ENCODE results near the gene ABLIM1.
A peak's percentile ranks its signal among the peaks of the same experiment; 100 is the strongest.

The ABLIM1 gene

GRCh38 chr10:114575417-114576131 is 82.5 kb downstream of the ABLIM1 start:
- no peak for DNase-seq

- DNase-seq: no peak
Observed at GRCh38 chr10:114573330-114574045, 84.6 kb downstream of the ABLIM1 start.

DNA sequence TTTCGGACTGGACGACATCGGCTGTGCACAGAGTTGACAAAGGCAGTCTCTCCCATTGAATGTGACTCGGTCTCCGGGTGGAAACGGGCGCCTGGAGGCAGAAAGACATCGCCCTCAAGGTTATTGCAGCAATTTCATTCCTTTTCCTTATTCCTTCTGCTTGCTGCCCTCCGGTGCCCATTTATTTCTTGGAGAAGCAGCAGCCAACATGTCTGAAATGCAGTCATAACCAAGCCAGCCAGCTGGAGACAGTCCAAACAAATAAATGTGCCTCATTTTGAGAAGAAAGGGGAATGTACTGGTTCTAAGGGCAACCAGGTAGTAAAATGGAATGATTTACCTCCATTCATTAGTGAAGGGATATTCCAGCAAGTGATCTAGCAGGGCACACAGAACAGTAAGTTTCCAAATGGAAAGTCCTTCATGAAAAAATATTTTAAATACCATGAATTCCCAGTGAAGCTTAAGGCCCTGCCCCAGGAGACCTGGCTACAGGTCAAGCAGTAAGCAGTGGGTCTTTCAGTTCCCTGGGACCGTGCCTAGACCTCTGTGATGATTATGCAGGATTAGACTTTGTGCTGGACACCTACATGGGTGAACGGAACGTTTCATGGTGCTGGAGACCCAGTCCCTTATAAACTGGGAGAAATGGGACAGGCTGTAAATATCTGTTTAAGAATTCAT is 86.6 kb downstream of the ABLIM1 start:
- no peak for DNase-seq

- DNase-seq: no peak
Observed at GRCh38 chr10:114566064-114566463, 92.0 kb downstream of the ABLIM1 start.

- DNase-seq: peak; percentile 87
Observed at GRCh38 chr10:114565066-114565465, 93.0 kb downstream of the ABLIM1 start.

DNA sequence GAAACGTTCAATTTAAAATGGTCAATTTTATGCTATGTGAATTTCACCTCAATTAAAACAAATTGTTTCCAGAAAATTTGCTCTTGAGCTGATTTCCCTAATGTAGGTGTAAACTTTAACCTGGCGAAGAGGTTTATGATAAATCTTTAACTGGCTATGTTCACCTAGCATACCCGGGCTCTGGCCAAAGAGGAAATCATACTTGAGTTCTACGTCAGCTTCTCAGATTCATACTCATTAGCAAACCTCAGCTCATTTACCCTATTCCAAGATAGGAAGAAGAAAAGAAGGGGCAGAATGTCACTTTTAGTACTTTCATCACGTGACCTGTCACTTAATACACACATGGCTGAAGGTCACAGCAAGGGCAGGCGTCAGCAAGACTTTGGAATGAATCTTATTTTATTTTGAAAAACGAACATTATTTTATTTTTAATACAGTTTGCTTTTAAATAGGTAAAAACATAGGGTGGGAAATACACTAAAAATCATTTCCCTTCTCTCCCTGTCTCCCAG is 97.0 kb downstream of the ABLIM1 start:
- DNase-seq: no peak

DNA sequence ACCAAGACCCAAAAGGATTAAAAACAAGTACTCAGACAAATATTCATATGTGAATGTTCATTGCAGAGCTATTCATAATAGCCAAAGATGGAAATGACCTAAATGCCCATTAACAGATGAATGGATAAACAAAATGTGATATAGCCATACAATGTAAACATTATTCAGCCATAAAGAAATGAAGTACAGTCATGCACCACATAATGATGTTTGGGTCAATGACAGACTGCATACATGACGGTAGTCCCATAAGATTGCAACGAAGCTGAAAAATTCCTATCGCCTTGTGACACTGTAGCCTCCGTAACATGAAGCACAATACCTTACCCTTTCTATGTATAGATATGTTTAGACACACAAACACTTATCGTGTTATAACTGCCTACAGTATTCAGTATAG is 97.9 kb downstream of the ABLIM1 start:
- no peak for DNase-seq

DNA sequence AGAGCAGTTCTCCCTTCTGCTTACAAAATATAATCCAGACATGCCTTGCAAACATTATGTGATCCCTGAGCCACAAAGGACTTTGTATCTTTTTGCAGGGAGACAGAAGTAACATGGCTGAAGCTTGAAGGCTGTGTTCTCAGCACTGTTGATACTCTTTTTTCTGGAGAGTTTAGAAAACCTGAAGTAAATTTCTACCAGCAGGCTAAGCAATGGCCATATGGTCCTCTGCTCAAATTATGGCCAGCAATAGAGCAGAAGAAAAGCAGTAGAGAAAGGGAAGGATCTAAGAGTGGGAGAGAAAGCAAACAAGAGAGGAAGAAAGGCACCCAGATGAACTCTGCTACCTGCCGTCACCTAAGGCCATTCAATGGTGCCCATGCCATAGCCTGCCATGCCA is 98.4 kb downstream of the ABLIM1 start:
- no peak for DNase-seq

DNA sequence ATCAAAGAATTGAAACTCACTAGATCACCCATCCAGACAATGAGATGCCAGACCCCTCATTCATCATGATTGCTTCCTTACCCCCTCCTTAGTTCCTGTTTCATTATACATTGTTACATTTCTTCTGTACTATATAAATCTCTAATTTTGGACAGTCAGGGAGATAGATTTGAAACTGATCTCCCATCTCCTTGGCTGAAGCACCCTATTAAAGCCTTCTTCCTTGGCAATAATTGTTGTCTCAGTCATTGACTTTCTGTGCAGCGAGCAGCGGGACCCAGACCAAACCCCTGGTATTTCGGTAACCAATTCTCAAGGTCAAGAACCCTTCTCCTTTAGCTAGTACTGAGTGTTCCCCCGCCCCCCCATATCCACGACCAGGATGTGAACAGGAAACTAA is 100.2 kb downstream of the ABLIM1 start:
- DNase-seq: no peak

GRCh38 chr10:114556236-114557122 is 101.6 kb downstream of the ABLIM1 start:
- no peak for DNase-seq

- DNase-seq: no peak
Observed at GRCh38 chr10:114553436-114553835, 104.6 kb downstream of the ABLIM1 start.

GRCh38 chr10:114552050-114552449 is 106.0 kb downstream of the ABLIM1 start:
- no peak for DNase-seq

- DNase-seq: no peak
Observed at GRCh38 chr10:114551636-114551972, 106.5 kb downstream of the ABLIM1 start.

DNA sequence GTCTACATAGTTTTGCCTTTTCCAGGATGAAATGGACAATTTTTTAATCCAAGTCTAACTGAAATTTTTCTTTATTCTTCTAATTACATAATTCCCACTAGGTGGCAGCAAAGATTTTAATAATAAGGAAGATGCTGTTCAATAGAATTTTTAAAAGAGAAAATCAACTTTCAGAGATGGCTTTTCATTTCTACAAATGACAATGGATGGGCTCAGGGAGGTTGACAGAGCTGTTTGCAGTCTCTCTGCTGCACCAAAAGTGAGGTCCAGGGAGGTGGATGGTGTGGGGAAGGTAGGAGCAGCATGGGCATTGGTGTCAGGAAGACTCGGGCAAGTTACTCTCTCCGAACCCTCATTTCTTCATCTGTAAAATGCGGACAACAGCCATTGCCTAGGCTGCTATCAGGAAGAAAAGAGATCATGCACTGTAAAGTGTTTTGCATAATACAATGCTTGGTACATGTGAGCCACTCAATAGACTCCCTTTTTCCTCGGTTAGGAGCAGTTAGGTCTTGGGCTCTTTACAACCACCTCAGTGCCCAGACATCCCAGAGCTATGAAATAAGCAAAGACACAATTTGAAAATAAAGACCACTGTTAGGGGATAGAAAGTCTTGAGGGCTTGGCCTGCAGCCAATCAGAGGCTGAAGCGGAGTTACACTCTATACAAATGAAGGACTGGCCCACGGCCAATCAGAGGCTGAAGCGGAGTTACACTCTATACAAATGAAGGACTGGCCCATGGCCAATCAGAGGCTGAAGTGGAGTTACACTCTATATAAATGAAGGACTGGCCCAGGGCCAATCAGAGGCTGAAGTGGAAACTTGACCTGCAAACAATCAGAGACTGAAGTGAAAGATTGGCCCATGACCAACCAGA is 107.1 kb downstream of the ABLIM1 start:
- DNase-seq: peak; percentile 39

DNA sequence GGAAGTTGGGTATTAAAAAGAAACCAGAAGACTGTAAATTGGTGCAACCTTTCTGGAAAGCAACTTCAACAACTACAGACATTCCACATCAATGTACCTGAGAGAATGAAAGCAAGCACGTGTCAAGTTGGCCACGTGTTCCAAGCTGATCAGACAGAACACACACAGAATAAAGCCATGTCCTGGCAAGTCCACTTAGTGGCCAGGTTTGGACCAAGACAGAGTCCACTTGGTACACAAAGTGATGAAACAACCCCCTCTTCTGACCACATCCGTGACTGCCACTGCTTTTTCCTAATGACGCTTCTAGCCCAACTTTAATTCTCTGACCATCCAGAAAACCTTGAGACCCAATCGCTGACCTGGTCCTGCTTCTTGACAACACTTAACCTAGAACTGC is 109.4 kb downstream of the ABLIM1 start:
- no peak for DNase-seq

- no peak for DNase-seq
Observed at GRCh38 chr10:114547514-114547913, 110.6 kb downstream of the ABLIM1 start.

- DNase-seq: no peak
Observed at GRCh38 chr10:114547056-114547455, 111.0 kb downstream of the ABLIM1 start.

- DNase-seq: no peak
Observed at GRCh38 chr10:114545819-114546218, 112.3 kb downstream of the ABLIM1 start.

DNA sequence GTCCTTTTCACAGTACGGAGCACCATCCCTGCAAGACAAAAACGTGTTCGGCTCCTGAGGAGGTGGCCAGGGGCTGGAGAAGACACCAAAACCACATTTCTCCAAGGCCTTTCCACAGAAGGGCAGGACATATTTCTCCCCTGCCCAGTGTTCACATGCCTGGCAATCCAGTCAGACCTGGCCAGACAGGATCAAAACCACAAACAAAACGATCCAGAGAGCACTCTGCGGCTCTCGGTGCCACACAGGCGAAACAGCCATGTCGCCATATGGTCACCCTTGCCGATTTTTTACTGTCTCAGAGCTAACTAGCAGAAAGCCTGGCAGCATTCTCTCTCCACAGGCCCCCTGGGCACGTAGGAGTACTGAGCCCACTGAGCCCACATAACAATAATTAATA is 113.0 kb downstream of the ABLIM1 start:
- DNase-seq: no peak

DNA sequence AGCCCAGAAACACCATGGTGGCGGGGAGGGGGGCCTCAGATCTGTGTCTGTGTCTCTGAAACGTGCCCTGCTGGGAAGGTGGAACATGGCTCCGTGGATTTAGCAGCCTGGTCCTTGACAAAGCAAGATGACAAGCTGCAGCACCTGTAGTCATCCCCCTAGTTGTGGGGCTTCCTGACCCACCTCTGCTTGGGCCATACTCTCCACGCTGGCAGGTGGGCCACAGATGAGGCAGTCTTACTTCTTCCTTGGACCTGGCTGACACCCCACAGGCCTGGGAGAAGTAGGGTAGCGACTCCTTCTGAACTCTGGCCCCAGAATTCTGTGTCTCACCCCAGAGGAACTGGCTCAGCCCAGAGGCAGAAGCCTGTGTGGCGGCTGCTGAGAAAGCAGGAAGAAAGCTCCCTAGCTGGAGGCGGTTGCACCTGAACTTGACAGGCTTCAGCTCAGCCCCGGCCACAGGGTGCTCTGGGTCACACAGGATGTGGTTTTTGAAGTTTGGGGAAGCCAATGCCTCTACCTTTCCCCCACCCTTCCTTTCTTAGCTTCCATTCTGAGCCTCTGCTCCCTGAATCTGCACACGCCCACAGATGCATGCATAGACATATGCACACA is 113.9 kb downstream of the ABLIM1 start:
- no peak for DNase-seq

- no peak for DNase-seq
Observed at GRCh38 chr10:114543456-114543855, 114.6 kb downstream of the ABLIM1 start.
